GM23338 (cell line): ENCODE results near the gene RPGRIP1.

Source experiments
- POLR2AphosphoS5 ChIP-seq: IDR thresholded peaks from 2 replicates; pipeline ENCODE4 v1.6.1; 2016; ENCODE audit warnings: antibody characterized with exemption, low read depth
- TF ChIP-seq, protein P1 (sequence below), 2 experiments: fragments of 200-600 bp in 1 of 2; sonication (generic) in 1 of 2; conservative IDR thresholded peaks; 2 replicates each; pipeline versions ENCODE4 v1.5.1 to v1.6.1; 2016 to 2017; ENCODE audit warnings: antibody characterized with exemption in 2 of 2, low read depth in 2 of 2, mild to moderate bottlenecking in 2 of 2, moderate library complexity in 1 of 2
- TF ChIP-seq, protein P2 (sequence below): IDR thresholded peaks from 2 replicates; pipeline ENCODE4 v1.6.1; 2016; ENCODE audit warnings: antibody characterized with exemption

GRCh38 chr14:21248338-21248737 lies 31.5 kb upstream of the RPGRIP1 start:
- TF ChIP-seq, protein P1, sequence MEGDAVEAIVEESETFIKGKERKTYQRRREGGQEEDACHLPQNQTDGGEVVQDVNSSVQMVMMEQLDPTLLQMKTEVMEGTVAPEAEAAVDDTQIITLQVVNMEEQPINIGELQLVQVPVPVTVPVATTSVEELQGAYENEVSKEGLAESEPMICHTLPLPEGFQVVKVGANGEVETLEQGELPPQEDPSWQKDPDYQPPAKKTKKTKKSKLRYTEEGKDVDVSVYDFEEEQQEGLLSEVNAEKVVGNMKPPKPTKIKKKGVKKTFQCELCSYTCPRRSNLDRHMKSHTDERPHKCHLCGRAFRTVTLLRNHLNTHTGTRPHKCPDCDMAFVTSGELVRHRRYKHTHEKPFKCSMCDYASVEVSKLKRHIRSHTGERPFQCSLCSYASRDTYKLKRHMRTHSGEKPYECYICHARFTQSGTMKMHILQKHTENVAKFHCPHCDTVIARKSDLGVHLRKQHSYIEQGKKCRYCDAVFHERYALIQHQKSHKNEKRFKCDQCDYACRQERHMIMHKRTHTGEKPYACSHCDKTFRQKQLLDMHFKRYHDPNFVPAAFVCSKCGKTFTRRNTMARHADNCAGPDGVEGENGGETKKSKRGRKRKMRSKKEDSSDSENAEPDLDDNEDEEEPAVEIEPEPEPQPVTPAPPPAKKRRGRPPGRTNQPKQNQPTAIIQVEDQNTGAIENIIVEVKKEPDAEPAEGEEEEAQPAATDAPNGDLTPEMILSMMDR (conservative IDR thresholded peaks at IDR 0.05; ENCODE audit: low read depth in 2 of 2): no peak
- TF ChIP-seq POLR2AphosphoS5: no peak; the same call in 1 of the 2 replicates
- TF ChIP-seq, protein P2, sequence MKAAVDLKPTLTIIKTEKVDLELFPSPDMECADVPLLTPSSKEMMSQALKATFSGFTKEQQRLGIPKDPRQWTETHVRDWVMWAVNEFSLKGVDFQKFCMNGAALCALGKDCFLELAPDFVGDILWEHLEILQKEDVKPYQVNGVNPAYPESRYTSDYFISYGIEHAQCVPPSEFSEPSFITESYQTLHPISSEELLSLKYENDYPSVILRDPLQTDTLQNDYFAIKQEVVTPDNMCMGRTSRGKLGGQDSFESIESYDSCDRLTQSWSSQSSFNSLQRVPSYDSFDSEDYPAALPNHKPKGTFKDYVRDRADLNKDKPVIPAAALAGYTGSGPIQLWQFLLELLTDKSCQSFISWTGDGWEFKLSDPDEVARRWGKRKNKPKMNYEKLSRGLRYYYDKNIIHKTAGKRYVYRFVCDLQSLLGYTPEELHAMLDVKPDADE: no peak
